Measurements from ENCODE around the gene CCDC121.

Gene CCDC121

DNA sequence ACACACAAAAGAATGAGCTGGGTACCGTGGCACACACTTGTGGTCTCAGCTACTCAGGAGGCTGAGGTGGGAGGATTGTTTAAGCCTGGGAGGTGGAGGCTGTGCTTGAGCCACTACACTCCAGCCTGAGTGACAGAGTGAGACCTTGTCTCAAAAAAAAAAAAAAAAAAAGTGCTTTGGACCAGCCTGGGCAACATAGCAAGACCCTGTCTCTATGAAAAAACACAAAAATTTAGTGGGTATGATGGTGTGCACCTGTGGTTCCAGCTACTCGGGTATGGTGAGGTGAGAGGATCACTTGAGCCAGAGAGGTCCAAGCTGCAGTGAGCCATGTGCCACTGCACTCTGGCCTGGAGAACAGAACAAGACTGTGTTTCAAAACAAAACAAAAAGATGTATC, 35.6 kb downstream of the CCDC121 start:
- ChIA-PET CTCF (no interaction called here), POLR2A (no interaction called here)
- TF ChIP-seq CTBP1 (IDR thresholded peaks at IDR 0.05; ENCODE audit: borderline replicate concordance) (no peak), ELF4 (IDR thresholded peaks at IDR 0.05) (no peak), ARNT (IDR thresholded peaks at IDR 0.05) (no peak), FOXA1 (IDR thresholded peaks at IDR 0.05) (no peak), BHLHE40 (IDR thresholded peaks at IDR 0.05; ENCODE audit: borderline replicate concordance) (no peak), FOXM1 (IDR thresholded peaks at IDR 0.05; ENCODE audit: borderline replicate concordance) (no peak), LEF1 (IDR thresholded peaks at IDR 0.05; ENCODE audit: borderline replicate concordance) (no peak), L3MBTL2 (conservative IDR thresholded peaks at IDR 0.05) (no peak), NFRKB (IDR thresholded peaks at IDR 0.05) (no peak), HDGF (IDR thresholded peaks at IDR 0.05; ENCODE audit: borderline replicate concordance) (no peak), SUZ12 (IDR thresholded peaks at IDR 0.05) (no peak), FOXK2 (IDR thresholded peaks at IDR 0.05) (no peak), TARDBP (IDR thresholded peaks at IDR 0.05) (no peak)
- DNase-seq (ENCODE audit: extremely low spot score) = no peak

DNA sequence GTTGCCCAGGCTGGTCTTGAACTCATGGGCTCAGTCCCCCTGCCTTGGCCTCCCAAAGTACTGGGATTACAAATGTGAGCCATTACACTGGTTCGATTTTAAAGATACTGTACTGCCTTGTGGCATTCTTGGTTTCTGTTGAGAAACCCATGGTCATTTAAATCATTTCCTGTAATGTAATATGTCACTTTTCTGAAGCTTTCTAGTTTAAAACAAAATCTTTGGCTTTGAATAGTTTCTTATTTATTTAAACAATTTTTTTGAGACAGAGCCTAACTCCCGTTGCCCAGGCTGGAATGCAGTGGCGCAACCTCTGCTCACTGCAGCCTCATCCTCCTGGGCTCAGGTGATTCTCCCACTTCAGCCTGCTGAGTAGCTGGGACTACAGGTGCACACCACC, 37.1 kb downstream of the CCDC121 start:
- ChIA-PET CTCF (interaction anchor here (0.6 kb wide), 1 partner anchor 12 kb away, joined by 3 read pairs; no protein-coding TSS in a partner anchor), POLR2A (interaction anchor here (1.1 kb wide), 1 partner anchor 9 kb away, joined by 4 read pairs; the partner anchor contains the start of gene ZNF512)
- TF ChIP-seq FOXA1 (IDR thresholded peaks at IDR 0.05) (no peak), FOXM1 (IDR thresholded peaks at IDR 0.05; ENCODE audit: borderline replicate concordance) (no peak), L3MBTL2 (conservative IDR thresholded peaks at IDR 0.05) (no peak), FOXK2 (IDR thresholded peaks at IDR 0.05) (no peak), NFRKB (IDR thresholded peaks at IDR 0.05) (no peak), CTBP1 (IDR thresholded peaks at IDR 0.05; ENCODE audit: borderline replicate concordance) (no peak), ZNF384 (IDR thresholded peaks at IDR 0.05) (no peak), ELF4 (IDR thresholded peaks at IDR 0.05) (no peak), SUZ12 (IDR thresholded peaks at IDR 0.05) (no peak), ARNT (IDR thresholded peaks at IDR 0.05) (no peak), HDGF (IDR thresholded peaks at IDR 0.05; ENCODE audit: borderline replicate concordance) (no peak), LEF1 (IDR thresholded peaks at IDR 0.05; ENCODE audit: borderline replicate concordance) (no peak), TARDBP (IDR thresholded peaks at IDR 0.05) (no peak), BHLHE40 (IDR thresholded peaks at IDR 0.05; ENCODE audit: borderline replicate concordance) (no peak), SP1 (IDR thresholded peaks at IDR 0.05) (no peak)
- TF ChIP-seq, protein P1, sequence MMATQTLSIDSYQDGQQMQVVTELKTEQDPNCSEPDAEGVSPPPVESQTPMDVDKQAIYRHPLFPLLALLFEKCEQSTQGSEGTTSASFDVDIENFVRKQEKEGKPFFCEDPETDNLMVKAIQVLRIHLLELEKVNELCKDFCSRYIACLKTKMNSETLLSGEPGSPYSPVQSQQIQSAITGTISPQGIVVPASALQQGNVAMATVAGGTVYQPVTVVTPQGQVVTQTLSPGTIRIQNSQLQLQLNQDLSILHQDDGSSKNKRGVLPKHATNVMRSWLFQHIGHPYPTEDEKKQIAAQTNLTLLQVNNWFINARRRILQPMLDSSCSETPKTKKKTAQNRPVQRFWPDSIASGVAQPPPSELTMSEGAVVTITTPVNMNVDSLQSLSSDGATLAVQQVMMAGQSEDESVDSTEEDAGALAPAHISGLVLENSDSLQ (IDR thresholded peaks at IDR 0.05) = no peak
- no peak for DNase-seq (ENCODE audit: extremely low spot score)

DNA sequence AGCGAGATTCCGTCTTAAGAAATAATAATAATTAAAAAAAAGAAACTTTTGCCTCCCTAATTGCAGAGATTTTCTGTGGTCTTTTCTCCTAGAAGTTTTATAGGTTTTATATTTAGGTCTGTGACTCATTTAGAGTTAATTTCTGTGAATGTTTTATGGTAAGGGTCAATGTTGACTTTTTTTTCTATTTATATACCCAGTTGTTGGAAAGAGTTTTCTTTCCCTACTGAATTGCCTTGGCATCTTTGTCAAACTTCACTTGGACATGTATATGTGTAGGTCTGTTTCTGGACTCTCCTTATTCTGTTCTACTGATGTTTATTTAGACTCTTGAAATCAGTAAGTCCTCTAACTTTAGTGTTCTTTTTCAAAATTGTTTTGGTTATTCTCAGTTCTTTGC, 40.5 kb downstream of the CCDC121 start:
- ChIA-PET POLR2A (no interaction called here), CTCF (no interaction called here)
- no peak for DNase-seq (ENCODE audit: extremely low spot score)
- no peak for TF ChIP-seq HDGF (IDR thresholded peaks at IDR 0.05; ENCODE audit: borderline replicate concordance)
- TF ChIP-seq, protein P1 (IDR thresholded peaks at IDR 0.05) = no peak

DNA sequence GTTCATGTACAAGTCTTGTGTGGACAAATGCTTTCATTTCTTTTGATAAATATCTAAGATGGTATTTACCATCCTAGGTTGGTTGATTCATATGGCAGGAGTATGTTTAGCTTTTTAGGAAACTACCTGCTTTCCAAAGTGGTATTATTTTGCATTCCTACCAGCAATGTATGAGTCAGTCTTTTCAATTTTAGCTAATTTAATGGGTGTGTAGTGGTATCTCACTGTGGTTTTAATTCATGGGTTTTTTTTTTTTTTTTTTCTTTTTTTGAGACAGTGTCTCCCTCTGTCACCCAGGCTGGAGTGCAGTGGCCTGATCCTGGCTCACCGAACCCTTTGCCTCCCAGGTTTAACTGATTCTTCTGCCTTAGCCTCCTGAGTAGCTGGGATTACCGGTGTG, 41.8 kb downstream of the CCDC121 start:
- POLR2A ChIA-PET = interaction anchor here (1.5 kb wide), 1 partner anchor 17 kb away, joined by 3 read pairs; no protein-coding TSS in a partner anchor
- CTCF ChIA-PET = no interaction called here

DNA sequence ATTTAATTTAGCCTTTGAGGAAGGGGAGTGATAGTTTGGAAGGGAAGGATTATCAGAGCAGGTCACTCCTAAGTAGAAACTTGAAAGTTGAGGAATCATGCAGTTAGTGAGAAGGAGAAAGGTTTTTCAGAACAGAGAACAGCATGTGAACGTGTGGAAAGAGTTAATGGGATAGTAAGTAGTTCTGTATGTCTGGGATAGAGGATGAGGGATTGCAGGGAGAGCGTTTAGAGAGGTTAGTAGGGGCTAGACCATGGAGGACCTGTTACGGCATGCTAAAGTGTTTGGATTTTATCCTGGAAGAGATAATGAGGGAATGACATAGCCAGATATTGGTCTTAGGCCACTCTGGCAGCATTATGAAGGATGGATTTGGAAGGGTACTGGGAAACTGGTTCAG, 44.2 kb downstream of the CCDC121 start:
- TF ChIP-seq ELF4 (IDR thresholded peaks at IDR 0.05) = no peak
- TF ChIP-seq L3MBTL2 (conservative IDR thresholded peaks at IDR 0.05) = no peak
- no peak for TF ChIP-seq TARDBP (IDR thresholded peaks at IDR 0.05)
- no peak for TF ChIP-seq HDGF (IDR thresholded peaks at IDR 0.05; ENCODE audit: borderline replicate concordance)
- no peak for TF ChIP-seq SUZ12 (IDR thresholded peaks at IDR 0.05)
- no peak for TF ChIP-seq FOXK2 (IDR thresholded peaks at IDR 0.05)
- no peak for TF ChIP-seq ARNT (IDR thresholded peaks at IDR 0.05)
- TF ChIP-seq SP1 (IDR thresholded peaks at IDR 0.05) = no peak
- TF ChIP-seq, protein P1 (IDR thresholded peaks at IDR 0.05) = no peak
- TF ChIP-seq ZNF384 (IDR thresholded peaks at IDR 0.05) = no peak
- ChIA-PET CTCF (no interaction called here), POLR2A (no interaction called here)
- no peak for DNase-seq (ENCODE audit: extremely low spot score)

More for the DNA sequence above, 41.8 kb downstream of the CCDC121 start:
- TF ChIP-seq BHLHE40 (IDR thresholded peaks at IDR 0.05; ENCODE audit: borderline replicate concordance) (no peak), FOXK2 (IDR thresholded peaks at IDR 0.05) (no peak), FOXA1 (IDR thresholded peaks at IDR 0.05) (no peak), ARNT (IDR thresholded peaks at IDR 0.05) (no peak), ZNF384 (IDR thresholded peaks at IDR 0.05) (no peak), L3MBTL2 (conservative IDR thresholded peaks at IDR 0.05) (no peak), LEF1 (IDR thresholded peaks at IDR 0.05; ENCODE audit: borderline replicate concordance) (no peak), FOXM1 (IDR thresholded peaks at IDR 0.05; ENCODE audit: borderline replicate concordance) (no peak), ELF4 (IDR thresholded peaks at IDR 0.05) (no peak), TARDBP (IDR thresholded peaks at IDR 0.05) (no peak), SUZ12 (IDR thresholded peaks at IDR 0.05) (no peak), CTBP1 (IDR thresholded peaks at IDR 0.05; ENCODE audit: borderline replicate concordance) (no peak), SP1 (IDR thresholded peaks at IDR 0.05) (no peak), HDGF (IDR thresholded peaks at IDR 0.05; ENCODE audit: borderline replicate concordance) (no peak), NFRKB (IDR thresholded peaks at IDR 0.05) (no peak)
- TF ChIP-seq, protein P1 (IDR thresholded peaks at IDR 0.05) = no peak
- DNase-seq (ENCODE audit: extremely low spot score) = no peak

Measured in HEK293T (cell line).